HCT116 (cell line): ENCODE results near the gene DCLRE1B. TPM values are rescaled to one million over a fixed set of nuclear protein-coding genes. Genes with fewer than 3 reads are reported as not detected.

ENCODE experiments used
- ATAC-seq: fragments of 200-7000 bp; cut with Tn5 transposase; 2 replicates; pipeline ENCODE4 v1.9.1; 2020; ENCODE audit warnings: mild to moderate bottlenecking, moderate library complexity
- BruUV-seq: library from RNA; stranded (reverse); fragments of 400-500 nt; replicated peaks from 2 replicates; lab custom pipeline; 2021; lab: Mats Ljungman, UMichigan
- CTCF ChIA-PET: fragments of 300-600 bp; sonication (Branson Sonifier 250); formaldehyde crosslinking; loops from one replicate; lab custom pipeline; 2021; ENCODE audit warnings: antibody characterized with exemption; lab: Charles Lee
- POLR2A ChIA-PET: fragments of 300-600, 350-600 bp; sonication (Branson Sonifier 250); formaldehyde crosslinking; loops from one replicate; lab custom pipeline; 2021; ENCODE audit warnings: antibody characterized with exemption; lab: Charles Lee
- RAD21 ChIA-PET, 2 experiments: fragments of 300-600 bp; sonication (Branson Sonifier 250); formaldehyde crosslinking; loops; one replicate each; lab custom pipeline; 2023; ENCODE audit warnings: low total read pairs in 2 of 2; ENCODE audit not compliant: uncharacterized antibody in 2 of 2, unreplicated experiment in 2 of 2, low non-redundant PET in 1 of 2; lab: Charles Lee
- DNase-seq: peaks from one replicate; pipeline ENCODE4 v3.0.0-alpha.2; 2010; ENCODE audit warnings: low read depth, low spot score
- H2AFZ ChIP-seq: fragments of 200-600 bp; shearing (Covaris generic), sonication (generic); 2 replicates; pipeline ENCODE4 v1.6.1; 2017; ENCODE audit warnings: low read depth, mixed run types, mixed read lengths, antibody characterized with exemption, low read length; ENCODE audit not compliant: poor library complexity, severe bottlenecking
- H3K27ac ChIP-seq: 2 replicates; pipeline ENCODE4 v1.5.1; 2012; ENCODE audit warnings: low read depth, low read length
- H3K27me3 ChIP-seq: fragments of 200-600 bp; sonication (generic); 2 replicates; pipeline ENCODE4 v1.6.1; 2016; ENCODE audit warnings: mixed run types, low read length, mixed read lengths; ENCODE audit not compliant: insufficient read depth
- H3K36me3 ChIP-seq, 2 experiments: fragments of 200-500 bp in 1 of 2; fragments of 200-600 bp in 1 of 2; sonication (Bioruptor generic) in 1 of 2; sonication (generic) in 1 of 2; 2 replicates each; pipeline versions ENCODE4 v1.5.1 to v1.6.1; 2014 to 2016; ENCODE audit warnings: low read length in 2 of 2, inconsistent platforms in 1 of 2, mixed read lengths in 1 of 2, mixed run types in 1 of 2; ENCODE audit not compliant: insufficient read depth in 2 of 2, control insufficient read depth in 1 of 2
- H3K4me1 ChIP-seq, 2 experiments: fragments of 200-600 bp in 1 of 2; sonication (generic) in 1 of 2; 2 replicates each; pipeline versions ENCODE4 v1.5.1 to v1.6.1; 2012 to 2017; ENCODE audit warnings: low read length in 2 of 2, inconsistent platforms in 1 of 2, mild to moderate bottlenecking in 1 of 2, mixed read lengths in 1 of 2, mixed run types in 1 of 2, moderate library complexity in 1 of 2; ENCODE audit not compliant: insufficient read depth in 2 of 2, control insufficient read depth in 1 of 2
- H3K4me2 ChIP-seq: fragments of 200-600 bp; sonication (generic); 2 replicates; pipeline ENCODE4 v1.6.1; 2017; ENCODE audit warnings: mixed run types, low read length, mixed read lengths
- H3K4me3 ChIP-seq, 2 experiments: fragments of 200-600 bp in 1 of 2; sonication (generic) in 1 of 2; replicated peaks in 1 of 2; 2 replicates each; pipeline ENCODE4 v1.5.1; 2011 to 2016; ENCODE audit warnings: low read length in 2 of 2, control low read depth in 1 of 2, low read depth in 1 of 2, mild to moderate bottlenecking in 1 of 2, mixed read lengths in 1 of 2, mixed run types in 1 of 2
- H3K79me2 ChIP-seq: fragments of 200-600 bp; sonication (generic); 2 replicates; pipeline ENCODE4 v1.6.1; 2017; ENCODE audit warnings: mild to moderate bottlenecking, mixed run types, low read length, moderate library complexity, mixed read lengths; ENCODE audit not compliant: insufficient read depth
- H3K9ac ChIP-seq: fragments of 200-600 bp; sonication (generic); 2 replicates; pipeline ENCODE4 v1.6.1; 2016; ENCODE audit warnings: low read length, mixed read lengths
- H3K9me2 ChIP-seq: fragments of 200-600 bp; sonication (generic), shearing (Covaris generic); 2 replicates; pipeline ENCODE4 v1.6.1; 2017; ENCODE audit warnings: mixed run types, mild to moderate bottlenecking, moderate library complexity; ENCODE audit not compliant: insufficient read depth
- H3K9me3 ChIP-seq, 2 experiments: fragments of 200-500 bp in 1 of 2; fragments of 200-600 bp in 1 of 2; sonication (Bioruptor generic) in 1 of 2; sonication (generic) in 1 of 2; 2 replicates each; pipeline ENCODE4 v1.6.1; 2014 to 2017; ENCODE audit warnings: low read length in 2 of 2, mixed read lengths in 2 of 2, inconsistent platforms in 1 of 2, low read depth in 1 of 2, mild to moderate bottlenecking in 1 of 2, mixed run types in 1 of 2, moderate library complexity in 1 of 2; ENCODE audit not compliant: control insufficient read depth in 1 of 2, insufficient read depth in 1 of 2
- H4K20me1 ChIP-seq: fragments of 200-600 bp; sonication (generic), shearing (Covaris generic); 2 replicates; pipeline ENCODE4 v1.6.1; 2017; ENCODE audit warnings: mixed run types, mild to moderate bottlenecking, moderate library complexity; ENCODE audit not compliant: insufficient read depth
- CEBPB ChIP-seq: IDR thresholded peaks from 2 replicates; pipeline ENCODE4 v1.6.1; 2012; ENCODE audit warnings: low read depth
- EZH2 ChIP-seq: fragments of 200-600 bp; sonication (generic); IDR thresholded peaks from 2 replicates; pipeline ENCODE4 v1.6.1; 2017; ENCODE audit warnings: antibody characterized with exemption, mixed run types
- EZH2phosphoT487 ChIP-seq: fragments of 200-600 bp; IDR thresholded peaks from 2 replicates; pipeline ENCODE4 v1.6.1; 2018; ENCODE audit warnings: antibody characterized with exemption, borderline replicate concordance
- JUND ChIP-seq: IDR thresholded peaks from 2 replicates; pipeline ENCODE4 v1.6.1; 2012
- POLR2AphosphoS5 ChIP-seq: IDR thresholded peaks from 2 replicates; pipeline ENCODE4 v1.6.1; 2011; ENCODE audit warnings: mild to moderate bottlenecking, low read depth, low read length, moderate library complexity
- RAD21 ChIP-seq: IDR thresholded peaks from 2 replicates; pipeline ENCODE4 v1.6.1; 2012; ENCODE audit warnings: low read depth, mild to moderate bottlenecking
- SP1 ChIP-seq: IDR thresholded peaks from 2 replicates; pipeline ENCODE4 v1.6.1; 2012; ENCODE audit warnings: low read depth
- SRF ChIP-seq: IDR thresholded peaks from 2 replicates; pipeline ENCODE4 v1.6.1; 2012; ENCODE audit warnings: low read depth
- ZFX ChIP-seq: fragments of 450-650 bp; IDR thresholded peaks from 2 replicates; pipeline ENCODE4 v1.6.1; 2017
- ZNF274 ChIP-seq: fragments of 200-500 bp; sonication (Bioruptor generic); IDR thresholded peaks from 2 replicates; pipeline ENCODE4 v1.6.1; 2014; ENCODE audit warnings: mild to moderate bottlenecking, low read depth, low read length, inconsistent platforms
- intact Hi-C: fragments of 100-400 bp; cut with micrococcal nuclease; formaldehyde crosslinking; loops from 2 replicates; pipeline ENCODE4 v1.10.0; 2022
- total RNA-seq: library from RNA; stranded (reverse); gene quantifications from one replicate; pipeline ENCODE4 v1.2.1, GENCODE V29; 2021; ENCODE audit not compliant: unreplicated experiment
- TF ChIP-seq, protein P1 (sequence below): IDR thresholded peaks from 2 replicates; pipeline ENCODE4 v1.6.1; 2012

Gene DCLRE1B
- total RNA-seq, 1 experiment from 2014 or later, result 13.4 TPM

DNA sequence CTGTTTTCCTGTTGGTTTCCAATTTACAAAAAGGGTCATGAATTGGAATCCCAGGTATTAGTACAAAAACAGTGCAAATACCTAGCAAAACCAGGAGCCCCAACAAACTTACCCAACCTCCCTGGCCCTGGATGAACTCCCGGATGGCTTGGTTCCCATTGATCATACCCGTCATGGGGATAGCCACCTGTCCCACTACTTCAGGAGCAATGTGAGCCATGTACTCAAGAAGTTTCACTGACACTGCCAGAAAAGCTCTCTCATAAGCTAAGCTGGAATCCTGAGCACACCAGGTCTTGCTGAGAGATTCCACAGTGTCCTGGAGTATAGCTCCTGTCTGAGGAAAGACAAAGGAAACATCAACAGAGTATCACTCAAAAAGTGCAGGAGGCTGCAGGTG lies 23.5 kb upstream of the DCLRE1B start:
- H4K20me1 ChIP-seq, result no peaks in the 10 kb centered on the region
- no peak for TF ChIP-seq SP1
- no peak for TF ChIP-seq JUND
- TF ChIP-seq SRF, result no peak
- TF ChIP-seq EZH2phosphoT487, result no peak
- no peak for TF ChIP-seq RAD21
- no peak for TF ChIP-seq CEBPB
- TF ChIP-seq, protein P1, sequence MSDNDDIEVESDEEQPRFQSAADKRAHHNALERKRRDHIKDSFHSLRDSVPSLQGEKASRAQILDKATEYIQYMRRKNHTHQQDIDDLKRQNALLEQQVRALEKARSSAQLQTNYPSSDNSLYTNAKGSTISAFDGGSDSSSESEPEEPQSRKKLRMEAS, result no peak
- TF ChIP-seq POLR2AphosphoS5, result no peak
- TF ChIP-seq EZH2, result no peak
- TF ChIP-seq ZNF274, result no peak
- no peak for TF ChIP-seq ZFX
- TF ChIP-seq, all 23 proteins: peak for 0
- intact Hi-C loops, result no loop called here
- DNase-seq (no peak), ATAC-seq (no peak)
- H3K4me3 ChIP-seq, result no peak overlapping the region
- ChIA-PET POLR2A (no interaction called here), RAD21 (no interaction called here), CTCF (no interaction called here)
- no peak overlapping the region for H3K27ac ChIP-seq
- no TSS peak for BruUV-seq
- H3K79me2 ChIP-seq, result no peaks in the 10 kb centered on the region
- H3K27me3 ChIP-seq, result no peaks in the 10 kb centered on the region
- no peak overlapping the region for H2AFZ ChIP-seq
- no peak overlapping the region for H3K4me2 ChIP-seq
- H3K4me1 ChIP-seq, result peaks cover 7 to 14% of the 10 kb centered on the region in 2 experiments
- no peaks in the 10 kb centered on the region for H3K9me2 ChIP-seq
- no peak overlapping the region for H3K9ac ChIP-seq
- H3K36me3 ChIP-seq, result no peaks in the 10 kb centered on the region
- no peaks in the 10 kb centered on the region for H3K9me3 ChIP-seq
